ENCODE results near the gene MRAP2. TPM values are rescaled to one million over a fixed set of nuclear protein-coding genes. Genes with fewer than 3 reads are reported as not detected.
"Not testable (repeated sequence)": the region's sequence is repeated elsewhere in the genome, so short reads cannot be mapped to it uniquely, and the experiment has no call there.

Gene MRAP2
- total and polyA plus RNA-seq, 2 of the 13 experiments (the other 11 are each of a cell fraction or from before 2014, with no cell fraction given): 0.33 to 3.5 TPM

- BruUV-seq (replicated peaks); H3K79me2 ChIP-seq (ENCODE audit: insufficient read depth, low read length); H3K4me2 ChIP-seq (ENCODE audit: low read depth, low read length); H2AFZ ChIP-seq (ENCODE audit: low read length); in situ Hi-C loops (cut with HindIII; ENCODE audit: extremely low pct_ligation_motif_present, low pct_unique_long_range_greater_than_20kb); H3K27ac ChIP-seq (ENCODE audit: extremely low read length, insufficient read depth, low read length); H3K36me3 ChIP-seq (replicated peaks in 1 of 2; ENCODE audit: control insufficient read depth in 1 of 2, insufficient read depth in 2 of 2, low read length in 2 of 2); H4K20me1 ChIP-seq (ENCODE audit: insufficient read depth, low read length); H3K9ac ChIP-seq (ENCODE audit: insufficient read depth, low read depth, low read length); H3K4me1 ChIP-seq (ENCODE audit: insufficient read depth, low read length); CTCF ChIA-PET (ENCODE audit: low intra/inter-chr PET ratio, low total read pairs); intact Hi-C loops (cut with micrococcal nuclease; ENCODE audit: unreplicated experiment); H3K9me3 ChIP-seq (ENCODE audit: low read length); POLR2A ChIA-PET; H3K4me3 ChIP-seq (replicated peaks in 1 of 3; ENCODE audit: insufficient read depth in 1 of 3, low read depth in 2 of 3, low read length in 3 of 3); ATAC-seq; H3K27me3 ChIP-seq (ENCODE audit: control insufficient read depth in 1 of 2, insufficient read depth in 2 of 2, low read length in 2 of 2); FAIRE-seq: not testable (repeated sequence)
- DNase-seq (ENCODE audit: low spot score): peak; percentile 4
- peak; percentile 77; the same call in 1 of the 2 replicates for TF ChIP-seq ZNF431 (CRISPR knock-in tag; IDR thresholded peaks at IDR 0.05; ENCODE audit: borderline replicate concordance, low read depth)
- 19% methylated on average over 3 of the region's 3 CpGs for WGBS (ENCODE audit: low lambda C conversion rate)
Measured at GRCh38 chr6:84105215-84105924, 71.8 kb downstream of the MRAP2 start.

- FAIRE-seq (no peak), ATAC-seq (no peak), DNase-seq (ENCODE audit: low spot score) (no peak)
- H2AFZ ChIP-seq (ENCODE audit: low read length): no peak overlapping the region
- ChIA-PET POLR2A (no interaction called here), CTCF (ENCODE audit: low intra/inter-chr PET ratio, low total read pairs) (no interaction called here)
- no peaks in the 10 kb centered on the region for H3K36me3 ChIP-seq (replicated peaks in 1 of 2; ENCODE audit: control insufficient read depth in 1 of 2, insufficient read depth in 2 of 2, low read length in 2 of 2)
- intact Hi-C loops (cut with micrococcal nuclease; ENCODE audit: unreplicated experiment): no loop called here
- no peaks in the 10 kb centered on the region for H4K20me1 ChIP-seq (ENCODE audit: insufficient read depth, low read length)
- no peaks in the 10 kb centered on the region for H3K9me3 ChIP-seq (ENCODE audit: low read length)
- no peak overlapping the region for H3K4me2 ChIP-seq (ENCODE audit: low read depth, low read length)
- no peak overlapping the region for H3K27ac ChIP-seq (ENCODE audit: extremely low read length, insufficient read depth, low read length)
- H3K27me3 ChIP-seq (ENCODE audit: control insufficient read depth in 1 of 2, insufficient read depth in 2 of 2, low read length in 2 of 2): no peaks in the 10 kb centered on the region
- no peaks in the 10 kb centered on the region for H3K4me1 ChIP-seq (ENCODE audit: insufficient read depth, low read length)
- no TSS peak for BruUV-seq (replicated peaks)
- H3K9ac ChIP-seq (ENCODE audit: insufficient read depth, low read depth, low read length): no peak overlapping the region
- in situ Hi-C loops (cut with HindIII; ENCODE audit: extremely low pct_ligation_motif_present, low pct_unique_long_range_greater_than_20kb): no loop called here
- H3K4me3 ChIP-seq (replicated peaks in 1 of 3; ENCODE audit: insufficient read depth in 1 of 3, low read depth in 2 of 3, low read length in 3 of 3): no peak overlapping the region
- H3K79me2 ChIP-seq (ENCODE audit: insufficient read depth, low read length): no peaks in the 10 kb centered on the region
- TF ChIP-seq POLR2G (IDR thresholded peaks at IDR 0.05; ENCODE audit: low read depth, low read length) (no peak), GATAD1 (CRISPR knock-in tag; IDR thresholded peaks at IDR 0.05) (no peak), FOXP4 (CRISPR knock-in tag; IDR thresholded peaks at IDR 0.05) (no peak), NFIB (CRISPR knock-in tag; IDR thresholded peaks at IDR 0.05; ENCODE audit: borderline replicate concordance) (no peak), ZNF562 (CRISPR knock-in tag; IDR thresholded peaks at IDR 0.05; ENCODE audit: borderline replicate concordance) (no peak), HBP1 (CRISPR knock-in tag; IDR thresholded peaks at IDR 0.05; ENCODE audit: low read depth) (no peak), DPF2 (CRISPR knock-in tag; IDR thresholded peaks at IDR 0.05; ENCODE audit: borderline replicate concordance, low read depth) (no peak), NCOA5 (CRISPR knock-in tag; IDR thresholded peaks at IDR 0.05) (no peak), PLSCR1 (CRISPR knock-in tag; IDR thresholded peaks at IDR 0.05; ENCODE audit: borderline replicate concordance) (no peak), REL (CRISPR knock-in tag; conservative IDR thresholded peaks at IDR 0.05) (no peak), MAX (IDR thresholded peaks at IDR 0.05) (no peak), HHEX (CRISPR knock-in tag; IDR thresholded peaks at IDR 0.05) (no peak), ZNF33A (CRISPR knock-in tag; IDR thresholded peaks at IDR 0.05; ENCODE audit: borderline replicate concordance) (no peak), JUND (CRISPR knock-in tag; IDR thresholded peaks at IDR 0.05) (no peak)
Measured at GRCh38 chr6:84107495-84107894, 73.9 kb downstream of the MRAP2 start.
